ENCODE results near the gene ACP3.

- TF ChIP-seq REST (IDR thresholded peaks at IDR 0.05; ENCODE audit: low read depth) (no peak), TAF1 (IDR thresholded peaks at IDR 0.05; ENCODE audit: low read depth) (no peak), ZBTB7A (IDR thresholded peaks at IDR 0.05; ENCODE audit: low read depth) (no peak), EP300 (IDR thresholded peaks at IDR 0.05; ENCODE audit: borderline replicate concordance) (no peak), TCF12 (IDR thresholded peaks at IDR 0.05; ENCODE audit: low read depth) (no peak), EGR1 (IDR thresholded peaks at IDR 0.05) (no peak), FOXM1 (IDR thresholded peaks at IDR 0.05; ENCODE audit: borderline replicate concordance, low read depth) (no peak), YY1 (IDR thresholded peaks at IDR 0.05; ENCODE audit: low read depth) (no peak)
Measured at GRCh38 chr3:132332508-132332907, 15.3 kb downstream of the ACP3 start.

Measured in Ishikawa (cell line).